PC-3 (cell line): ENCODE data around the gene COP1. TPM values are rescaled to one million over a fixed set of nuclear protein-coding genes. Genes with fewer than 3 reads are reported as not detected.
"Not testable (repeated sequence)": the region's sequence is repeated elsewhere in the genome, so short reads cannot be mapped to it uniquely, and the experiment has no call there.

Source experiments
- ATAC-seq: fragments of 200-7000 bp; cut with Tn5 transposase; 2 replicates; pipeline ENCODE4 v1.9.1; 2020; ENCODE audit warnings: mild to moderate bottlenecking, moderate library complexity
- BruUV-seq: library from RNA; stranded (reverse); fragments of 400-500 nt; replicated peaks from 2 replicates; lab custom pipeline; 2021; lab: Mats Ljungman, UMichigan
- CTCF ChIA-PET: fragments of 300-600 bp; sonication (Branson Sonifier 250); formaldehyde crosslinking; loops from one replicate; lab custom pipeline; 2022; ENCODE audit warnings: antibody characterized with exemption; lab: Charles Lee
- POLR2A ChIA-PET: fragments of 300-600 bp; sonication (Branson Sonifier 250); formaldehyde crosslinking; loops from one replicate; lab custom pipeline; 2022; ENCODE audit warnings: antibody characterized with exemption; ENCODE audit not compliant: unreplicated experiment; lab: Charles Lee
- DNase-seq: peaks from one replicate; pipeline ENCODE4 v3.0.0-alpha.2; 2015
- H2AFZ ChIP-seq: fragments of 300-600 bp; sonication (generic); 2 replicates; pipeline ENCODE4 v1.6.0; 2016; ENCODE audit warnings: antibody characterized with exemption, low read length
- H3F3A ChIP-seq: fragments of 300-600 bp; sonication (generic); one replicate; pipeline ENCODE4 v1.6.0; 2017; ENCODE audit warnings: antibody characterized with exemption, low read length, control low read depth, mild to moderate bottlenecking; ENCODE audit not compliant: unreplicated experiment
- H3K27ac ChIP-seq: fragments of 300-600 bp; sonication (generic); 2 replicates; pipeline ENCODE4 v1.5.1; 2016; ENCODE audit warnings: mild to moderate bottlenecking, low read length
- H3K27me3 ChIP-seq: fragments of 300-600 bp; sonication (generic); 2 replicates; pipeline ENCODE4 v1.6.1; 2016; ENCODE audit warnings: low read length, mixed read lengths
- H3K36me3 ChIP-seq: fragments of 300-600 bp; sonication (generic); 2 replicates; pipeline ENCODE4 v1.6.1; 2016; ENCODE audit warnings: low read depth, mixed run types, low read length, mixed read lengths
- H3K4me1 ChIP-seq: fragments of 300-600 bp; sonication (generic); 2 replicates; pipeline ENCODE4 v1.5.1; 2016; ENCODE audit warnings: low read length; ENCODE audit not compliant: insufficient read depth
- H3K4me2 ChIP-seq: fragments of 300-600 bp; sonication (generic); 2 replicates; pipeline ENCODE4 v1.6.0; 2016; ENCODE audit warnings: low read length
- H3K4me3 ChIP-seq: fragments of 300-600 bp; sonication (generic); 2 replicates; pipeline ENCODE4 v1.5.1; 2016; ENCODE audit warnings: mild to moderate bottlenecking, low read length, mixed read lengths
- H3K79me2 ChIP-seq: fragments of 300-600 bp; sonication (generic); 2 replicates; pipeline ENCODE4 v1.6.1; 2017; ENCODE audit warnings: low read length, mixed read lengths
- H3K9ac ChIP-seq: fragments of 300-600 bp; sonication (generic); 2 replicates; pipeline ENCODE4 v1.6.0; 2016; ENCODE audit warnings: mild to moderate bottlenecking, low read length
- H3K9me2 ChIP-seq: fragments of 300-600 bp; sonication (generic); replicated peaks from 2 replicates; pipeline ENCODE4 v1.6.1; 2016; ENCODE audit warnings: mixed run types, low read length, mixed read lengths
- H3K9me3 ChIP-seq: fragments of 300-600 bp; sonication (generic); 2 replicates; pipeline ENCODE4 v1.6.1; 2016; ENCODE audit warnings: low read length, mixed read lengths
- H4K20me1 ChIP-seq: fragments of 300-600 bp; sonication (generic); 2 replicates; pipeline ENCODE4 v1.6.1; 2016; ENCODE audit warnings: low read length, mixed read lengths
- CTCF ChIP-seq: fragments of 300-600 bp; sonication (generic); conservative IDR thresholded peaks from 2 replicates; pipeline ENCODE4 v1.5.1; 2017; ENCODE audit warnings: antibody characterized with exemption, low read depth, mild to moderate bottlenecking, low read length
- EZH2 ChIP-seq: fragments of 300-600 bp; sonication (generic); IDR thresholded peaks from one replicate; pipeline ENCODE4 v1.6.1; 2017; ENCODE audit warnings: antibody characterized with exemption, mild to moderate bottlenecking, low read length; ENCODE audit not compliant: unreplicated experiment
- EZH2phosphoT487 ChIP-seq: fragments of 300-600 bp; sonication (generic); IDR thresholded peaks from 2 replicates; pipeline ENCODE4 v1.6.1; 2018; ENCODE audit warnings: mild to moderate bottlenecking, antibody characterized with exemption, low read length, borderline replicate concordance
- intact Hi-C: fragments of 100-400 bp; cut with micrococcal nuclease; formaldehyde crosslinking; loops from 2 replicates; pipeline ENCODE4 v1.9.0; 2023
- total RNA-seq: library from RNA; depleted of rRNA; stranded (reverse); fragments of >200 nt; gene quantifications from 2 replicates; pipeline ENCODE4 v1.2.3, GENCODE V29; 2014

Gene COP1
- total RNA-seq, 1 experiment from 2014 or later = 16.6 TPM

- ATAC-seq (no peak), DNase-seq (no peak)
- Histone ChIP-seq H3K4me1 (no peaks in the 10 kb centered on the region), H3K27ac (no peak overlapping the region), H3K9me2 (no peaks in the 10 kb centered on the region), H3K9me3 (no peaks in the 10 kb centered on the region), H3K9ac (no peak overlapping the region), H3K79me2 (no peaks in the 10 kb centered on the region), H4K20me1 (no peaks in the 10 kb centered on the region), H3K4me2 (no peak overlapping the region), H3K4me3 (no peak overlapping the region), H3K36me3 (peaks cover 19% of the 10 kb centered on the region), H2AFZ (no peak overlapping the region), H3F3A (no peaks in the 10 kb centered on the region), H3K27me3 (no peaks in the 10 kb centered on the region)
- POLR2A ChIA-PET = no interaction called here
- no TSS peak for BruUV-seq
- no peak for TF ChIP-seq EZH2phosphoT487
- no peak for TF ChIP-seq CTCF
- TF ChIP-seq EZH2 = no peak
- CTCF ChIA-PET = no interaction called here
- intact Hi-C loops = no loop called here
Observed at GRCh38 chr1:175984057-175984812, 222.9 kb downstream of the COP1 start.

GRCh38 chr1:175983363-175983762 is 223.7 kb downstream of the COP1 start:
- H2AFZ ChIP-seq, ATAC-seq, CTCF ChIA-PET, H3K27me3 ChIP-seq, H3K9me3 ChIP-seq, H3K9me2 ChIP-seq, H3K9ac ChIP-seq, H4K20me1 ChIP-seq, H3K4me3 ChIP-seq, H3K4me2 ChIP-seq, H3K27ac ChIP-seq, DNase-seq, H3K79me2 ChIP-seq, BruUV-seq, H3K4me1 ChIP-seq, H3F3A ChIP-seq, intact Hi-C loops, POLR2A ChIA-PET: not testable (repeated sequence)
- H3K36me3 ChIP-seq = peaks cover 19% of the 10 kb centered on the region

GRCh38 chr1:175981128-175981527 is 226.0 kb downstream of the COP1 start:
- Histone ChIP-seq H3K9ac (no peak overlapping the region), H2AFZ (no peak overlapping the region), H3K4me1 (no peaks in the 10 kb centered on the region), H3K79me2 (no peaks in the 10 kb centered on the region), H4K20me1 (no peaks in the 10 kb centered on the region), H3K4me2 (no peak overlapping the region), H3K4me3 (no peak overlapping the region), H3K9me2 (no peaks in the 10 kb centered on the region), H3K9me3 (no peaks in the 10 kb centered on the region), H3F3A (no peaks in the 10 kb centered on the region), H3K27me3 (no peaks in the 10 kb centered on the region), H3K36me3 (peaks cover 15% of the 10 kb centered on the region), H3K27ac (no peak overlapping the region)
- ChIA-PET CTCF (no interaction called here), POLR2A (no interaction called here)
- DNase-seq = no peak
- TF ChIP-seq EZH2phosphoT487 (no peak), EZH2 (no peak), CTCF (no peak)
- no TSS peak for BruUV-seq
- no peak for ATAC-seq
- intact Hi-C loops = no loop called here
